OCI-LY7 (cell line): ENCODE data around the gene FCRL6.

ENCODE experiments used
- EZH2phosphoT487 ChIP-seq: fragments of 200-600 bp; sonication (generic); IDR thresholded peaks from 2 replicates; pipeline ENCODE4 v1.6.1; 2018; ENCODE audit warnings: low read depth, borderline replicate concordance, mild to moderate bottlenecking, mixed run types, antibody characterized with exemption, low read length, moderate library complexity, mixed read lengths
- TF ChIP-seq, protein P1 (sequence below): fragments of 200-600 bp; sonication (generic); conservative IDR thresholded peaks from 2 replicates; pipeline ENCODE4 v1.5.1; 2014; ENCODE audit warnings: mild to moderate bottlenecking, antibody characterized with exemption, low read length, moderate library complexity, mixed read lengths

- TF ChIP-seq, protein P1, sequence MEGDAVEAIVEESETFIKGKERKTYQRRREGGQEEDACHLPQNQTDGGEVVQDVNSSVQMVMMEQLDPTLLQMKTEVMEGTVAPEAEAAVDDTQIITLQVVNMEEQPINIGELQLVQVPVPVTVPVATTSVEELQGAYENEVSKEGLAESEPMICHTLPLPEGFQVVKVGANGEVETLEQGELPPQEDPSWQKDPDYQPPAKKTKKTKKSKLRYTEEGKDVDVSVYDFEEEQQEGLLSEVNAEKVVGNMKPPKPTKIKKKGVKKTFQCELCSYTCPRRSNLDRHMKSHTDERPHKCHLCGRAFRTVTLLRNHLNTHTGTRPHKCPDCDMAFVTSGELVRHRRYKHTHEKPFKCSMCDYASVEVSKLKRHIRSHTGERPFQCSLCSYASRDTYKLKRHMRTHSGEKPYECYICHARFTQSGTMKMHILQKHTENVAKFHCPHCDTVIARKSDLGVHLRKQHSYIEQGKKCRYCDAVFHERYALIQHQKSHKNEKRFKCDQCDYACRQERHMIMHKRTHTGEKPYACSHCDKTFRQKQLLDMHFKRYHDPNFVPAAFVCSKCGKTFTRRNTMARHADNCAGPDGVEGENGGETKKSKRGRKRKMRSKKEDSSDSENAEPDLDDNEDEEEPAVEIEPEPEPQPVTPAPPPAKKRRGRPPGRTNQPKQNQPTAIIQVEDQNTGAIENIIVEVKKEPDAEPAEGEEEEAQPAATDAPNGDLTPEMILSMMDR = no peak
- no peak for TF ChIP-seq EZH2phosphoT487
Measured at GRCh38 chr1:159763686-159764085, 38.5 kb upstream of the FCRL6 start.
